DMS153 treated with DMSO at 0.1 percent for 48 hours (cell line): ENCODE results near the gene LRR1.
"Not testable (repeated sequence)": the region's sequence is repeated elsewhere in the genome, so short reads cannot be mapped to it uniquely, and the experiment has no call there.

Experiments used
- DNase-seq: peaks from one replicate; lab custom pipeline; 2025; ENCODE audit not compliant: unreplicated experiment; lab: John Stamatoyannopoulos, UW

LRR1 gene

GRCh38 chr14:49598485-49599300 lies at the start of gene LRR1:
Gene LRR1 (plus strand): TSS chr14:49598940. CDS start chr14:49599021, 81 bp downstream.
- peak; percentile 71 for DNase-seq

GRCh38 chr14:49549446-49549845 lies 49.3 kb upstream of the LRR1 start:
- DNase-seq, result no peak

DNA sequence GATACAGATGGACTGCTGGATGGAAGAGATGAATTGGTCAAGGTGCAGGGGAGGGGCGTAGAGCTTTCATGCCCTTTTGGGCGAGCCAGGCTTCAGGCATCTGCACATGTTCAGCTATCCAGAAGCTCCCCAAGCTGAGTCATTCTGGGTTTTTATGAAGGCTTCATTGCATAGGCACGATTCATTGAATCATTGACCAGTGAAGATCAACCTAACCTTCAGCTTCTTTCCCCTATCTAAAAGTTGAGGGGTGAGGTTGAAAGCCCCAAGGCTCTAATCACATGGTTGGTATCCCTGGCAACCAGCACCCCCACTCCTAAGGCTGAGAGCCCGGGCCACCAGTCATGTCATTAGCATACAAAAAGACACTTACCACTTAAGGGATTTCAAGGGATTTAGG lies 48.9 kb upstream of the LRR1 start:
- no peak for DNase-seq

DNA sequence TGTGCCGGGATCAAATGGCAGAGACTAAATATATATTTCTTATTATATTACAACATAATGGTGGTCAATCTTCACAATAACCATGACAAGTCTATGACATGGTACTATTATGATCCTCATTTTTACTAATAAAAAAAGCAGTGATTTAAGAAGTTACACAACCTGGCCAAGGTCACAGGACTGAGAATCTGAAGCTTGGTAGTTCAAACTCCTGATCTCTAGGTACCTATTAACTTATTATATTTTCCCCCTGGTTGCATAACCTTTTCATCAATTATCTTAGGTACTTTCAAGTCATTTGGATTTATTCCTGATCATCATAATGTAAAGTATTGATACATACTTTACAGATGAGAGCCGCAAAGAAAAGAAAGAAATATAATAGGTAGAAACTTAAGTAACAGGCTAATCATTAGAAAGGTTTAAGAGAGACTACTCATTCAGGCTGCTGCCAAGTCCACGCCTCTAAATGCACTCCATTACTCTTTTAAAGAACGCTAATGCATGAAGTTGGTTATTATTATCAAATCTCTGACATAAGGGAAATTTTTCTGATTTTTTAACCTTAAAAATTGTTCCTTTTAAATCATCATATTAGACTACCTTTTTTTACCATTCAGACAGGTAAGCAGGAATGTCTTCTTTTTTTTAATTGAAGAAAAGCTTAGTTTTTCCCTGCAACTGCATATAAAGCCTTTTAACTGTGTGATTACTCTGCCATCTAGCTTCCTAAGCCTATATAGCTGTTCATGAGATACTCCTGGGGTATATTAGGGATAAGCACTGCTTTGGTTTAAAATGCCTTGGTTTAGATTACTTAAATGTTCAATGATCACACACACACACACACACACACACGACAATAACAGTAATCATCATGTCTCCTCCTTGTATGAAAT lies 48.2 kb upstream of the LRR1 start:
- DNase-seq, result no peak

DNA sequence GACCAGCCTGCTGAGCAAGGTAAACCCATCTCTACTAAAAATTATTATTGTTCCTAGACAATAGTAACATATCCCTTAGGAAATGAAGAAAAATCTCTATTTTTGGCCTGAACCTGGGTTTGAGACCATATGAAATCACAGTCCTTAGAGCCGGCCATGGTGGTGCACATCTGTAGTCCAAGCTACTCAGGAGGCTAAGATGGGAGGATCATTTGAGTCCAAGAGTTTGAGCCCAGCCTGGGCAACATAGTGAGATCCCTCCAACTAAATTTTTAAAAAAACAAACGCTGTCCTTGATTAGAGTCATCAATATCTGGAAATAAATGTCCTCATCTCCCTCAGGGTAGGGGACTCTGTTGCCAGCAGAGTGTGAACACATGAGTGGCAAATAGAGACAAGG lies 47.2 kb upstream of the LRR1 start:
- no peak for DNase-seq

GRCh38 chr14:49553106-49553505 lies 45.6 kb upstream of the LRR1 start:
- DNase-seq, result no peak

DNA sequence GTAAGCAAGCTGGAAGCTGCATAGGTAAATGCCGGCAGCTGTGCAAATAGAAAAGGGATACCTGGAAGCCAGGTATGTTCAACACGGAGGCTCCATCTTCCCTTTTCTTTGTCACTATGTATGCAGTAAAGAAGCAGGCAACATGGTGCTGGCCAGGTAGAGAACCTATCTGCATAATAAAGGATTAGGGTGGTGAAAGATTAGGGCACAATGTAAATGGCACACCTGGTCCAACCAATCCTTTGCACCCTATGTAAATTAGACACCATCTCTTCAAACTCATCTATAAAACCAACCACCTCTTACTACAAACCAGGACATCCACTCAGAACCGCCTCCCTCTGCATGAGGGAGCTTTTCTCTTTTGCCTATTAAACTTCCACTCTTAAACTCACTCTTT lies 44.8 kb upstream of the LRR1 start:
- peak; percentile 8 for DNase-seq

DNA sequence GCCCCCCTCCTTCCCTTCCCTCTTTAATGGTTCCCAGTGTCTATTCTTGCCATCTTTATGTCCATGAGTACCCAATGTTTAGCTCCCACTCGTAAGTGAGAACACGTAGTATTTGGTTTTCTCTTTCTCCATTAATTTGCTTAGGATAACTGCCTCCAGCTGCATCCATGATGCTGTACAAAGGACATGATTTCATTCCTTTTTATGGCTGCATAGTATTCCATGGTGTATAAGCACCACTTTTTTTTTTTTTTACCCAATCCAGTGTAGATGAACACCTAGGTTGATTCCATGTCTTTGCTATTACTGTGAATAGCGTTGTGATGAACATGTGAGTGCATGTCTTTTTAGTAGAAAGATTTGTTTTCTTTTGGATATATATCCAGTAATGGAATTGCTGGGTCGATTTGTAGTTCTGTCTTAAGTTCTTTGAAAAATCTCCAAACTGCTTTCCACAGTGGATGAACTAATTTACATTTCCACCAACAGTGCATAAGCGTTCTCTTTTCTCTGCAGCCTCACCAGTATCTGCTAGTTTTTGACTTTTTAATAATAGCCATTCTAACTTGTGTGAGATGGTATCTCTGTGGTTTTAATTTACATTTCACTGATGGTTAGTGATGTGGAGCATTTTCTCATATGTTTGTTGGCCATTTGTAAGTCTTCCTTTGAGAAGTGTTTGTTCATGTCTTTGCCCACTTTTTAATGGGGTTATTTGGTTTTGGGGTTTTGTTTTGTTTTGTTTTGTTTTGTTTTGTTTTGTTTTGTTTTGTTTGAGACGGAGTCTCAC lies 38.6 kb upstream of the LRR1 start:
- no peak for DNase-seq

DNA sequence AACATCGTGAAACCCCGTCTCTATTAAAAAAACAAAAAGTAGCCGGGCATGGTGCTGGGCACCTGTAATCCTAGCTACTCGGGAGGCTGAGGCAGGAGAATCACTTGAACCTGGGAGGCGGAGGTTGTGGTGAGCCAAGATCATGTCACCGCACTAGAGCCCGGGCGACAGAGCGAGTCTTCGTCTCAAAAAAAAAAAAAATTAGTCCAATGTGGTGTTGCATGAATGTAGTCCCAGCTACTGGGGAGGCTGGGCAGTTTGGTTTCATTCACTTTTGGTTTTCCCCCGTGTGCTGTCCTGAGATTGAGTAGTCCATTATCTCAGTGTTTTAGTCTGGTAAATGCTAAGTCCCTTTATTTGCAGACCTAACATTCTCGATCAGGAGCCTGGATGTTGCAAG lies 32.0 kb upstream of the LRR1 start:
- DNase-seq, result no peak

DNA sequence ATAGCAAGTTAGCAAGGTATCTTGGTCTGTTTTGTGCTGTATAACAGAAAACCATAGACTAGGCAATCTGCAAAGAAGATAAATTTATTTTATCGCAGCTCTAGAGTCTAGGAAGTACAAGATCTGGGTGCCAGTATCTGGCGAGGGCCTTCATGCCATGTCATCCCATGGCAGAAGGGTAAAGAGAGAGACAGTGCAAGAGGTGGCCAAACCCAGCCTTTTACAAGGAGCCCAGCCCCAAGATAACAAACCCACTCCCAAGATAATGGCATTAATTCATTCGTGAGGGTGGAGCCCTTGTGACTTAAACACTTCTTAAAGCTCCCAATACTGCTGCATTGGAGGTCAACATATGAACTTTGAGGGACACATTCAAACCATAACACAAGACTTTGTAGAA lies 29.5 kb upstream of the LRR1 start:
- no peak for DNase-seq

DNA sequence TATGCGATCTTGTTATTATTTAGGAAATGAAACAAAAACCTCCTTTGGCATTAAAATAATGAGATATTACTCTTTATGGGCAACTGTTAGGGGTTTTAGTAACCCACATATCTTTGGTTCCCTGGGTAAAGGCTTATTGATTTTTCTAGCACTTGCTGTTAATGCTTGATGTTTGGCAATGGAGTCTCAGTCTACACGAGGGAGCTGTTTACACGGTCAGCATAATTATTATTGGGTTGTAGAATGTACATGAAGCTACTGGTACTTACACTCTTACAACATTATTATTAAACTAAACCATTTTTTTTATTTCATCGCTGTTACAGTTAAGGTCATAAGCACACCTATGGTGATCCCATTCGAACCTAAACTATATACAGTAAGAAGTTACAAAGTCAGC lies 24.7 kb upstream of the LRR1 start:
- DNase-seq, result no peak

GRCh38 chr14:49578141-49578540 lies 20.6 kb upstream of the LRR1 start:
- DNase-seq, result no peak

DNA sequence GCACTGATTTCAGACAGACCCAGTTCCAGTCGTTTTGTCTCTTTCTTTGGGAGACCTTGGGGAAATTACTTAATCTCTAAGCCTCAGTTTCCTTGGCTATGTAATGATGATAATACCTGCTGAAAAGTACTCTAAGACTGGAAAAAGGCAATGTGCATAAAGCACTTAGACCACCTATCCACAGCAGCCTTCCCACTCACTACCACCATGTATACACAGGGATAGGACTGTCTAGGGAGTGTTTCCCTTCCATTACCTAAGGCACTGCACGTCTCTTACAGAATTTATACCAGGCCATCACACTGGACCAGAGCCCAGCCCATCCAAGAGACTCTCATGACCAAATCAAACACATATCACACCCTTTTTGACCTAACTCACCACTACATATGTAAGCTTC lies 18.9 kb upstream of the LRR1 start:
- no peak for DNase-seq

GRCh38 chr14:49581209-49582112 lies 17.3 kb upstream of the LRR1 start:
- DNase-seq, result no peak

GRCh38 chr14:49582113-49582977 lies 16.4 kb upstream of the LRR1 start:
- no peak for DNase-seq

DNA sequence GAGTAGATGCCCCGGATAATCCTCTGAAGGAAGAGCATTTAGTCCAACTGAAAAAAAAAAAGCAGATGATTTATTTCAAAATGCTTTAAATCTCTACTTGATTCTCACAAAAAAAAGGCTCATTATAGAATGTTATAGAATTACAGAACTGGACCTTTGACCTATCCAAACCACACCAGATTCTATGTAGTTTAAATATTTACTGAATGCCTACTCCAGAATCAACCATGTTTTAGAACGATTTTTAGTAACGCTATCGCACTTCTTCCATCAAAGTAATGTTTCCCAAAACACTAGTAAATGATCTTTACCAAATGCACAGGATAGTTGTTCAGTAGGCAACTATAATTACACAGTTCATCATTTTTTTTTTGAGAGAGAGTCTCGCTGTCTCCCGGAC lies 15.1 kb upstream of the LRR1 start:
- DNase-seq, result no peak

- DNase-seq, result no peak
Measured at GRCh38 chr14:49584058-49584457, 14.7 kb upstream of the LRR1 start.

DNA sequence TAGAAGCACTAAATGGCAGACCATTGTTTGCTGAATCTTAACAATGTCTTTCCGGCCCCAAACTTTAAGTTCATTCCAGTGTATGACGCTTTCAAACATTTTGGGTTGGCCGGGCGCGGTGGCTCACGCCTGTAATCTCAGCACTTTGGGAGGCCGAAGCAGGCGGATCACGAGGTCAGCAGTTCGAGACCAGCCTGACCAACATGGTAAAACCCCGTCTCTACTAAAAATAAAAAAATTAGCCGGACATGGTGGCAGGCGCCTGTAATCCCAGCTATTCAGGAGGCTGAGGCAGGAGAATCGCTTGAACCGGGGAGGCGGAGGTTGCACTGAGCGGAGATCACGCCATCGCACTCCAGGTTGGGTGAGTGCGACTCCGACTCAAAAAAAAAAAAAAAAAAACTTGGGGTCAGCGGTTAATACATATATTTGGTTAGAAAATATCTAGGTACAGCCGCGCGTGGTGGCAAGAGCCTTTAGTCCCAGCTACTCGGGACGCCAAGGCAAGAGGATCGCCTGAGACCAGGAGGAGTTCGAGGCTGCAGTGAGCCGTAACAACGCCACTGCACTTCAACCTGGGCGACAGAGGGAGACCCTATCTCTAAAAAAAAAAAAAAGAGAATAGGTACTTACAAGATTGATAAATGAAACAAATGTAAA lies 13.6 kb upstream of the LRR1 start:
- DNase-seq, result not testable (repeated sequence)
